Retinal pigment epithelial cell (primary cell): Measurements from ENCODE around the gene KCNAB1.
A peak's percentile ranks its signal among the peaks of the same experiment; 100 is the strongest.

Source experiments
- DNase-seq: peaks from one replicate; pipeline ENCODE4 v3.0.0-alpha.2; 2010; ENCODE audit warnings: low read depth
- H3K4me3 ChIP-seq: 2 replicates; pipeline ENCODE4 v1.5.1; 2011; ENCODE audit warnings: mild to moderate bottlenecking, low read length, control low read depth, moderate library complexity
- TF ChIP-seq, protein P1 (sequence below): conservative IDR thresholded peaks from 2 replicates; pipeline ENCODE4 v1.5.1; 2011; ENCODE audit warnings: low read depth, low read length, control low read depth, inconsistent platforms

Gene KCNAB1

DNA sequence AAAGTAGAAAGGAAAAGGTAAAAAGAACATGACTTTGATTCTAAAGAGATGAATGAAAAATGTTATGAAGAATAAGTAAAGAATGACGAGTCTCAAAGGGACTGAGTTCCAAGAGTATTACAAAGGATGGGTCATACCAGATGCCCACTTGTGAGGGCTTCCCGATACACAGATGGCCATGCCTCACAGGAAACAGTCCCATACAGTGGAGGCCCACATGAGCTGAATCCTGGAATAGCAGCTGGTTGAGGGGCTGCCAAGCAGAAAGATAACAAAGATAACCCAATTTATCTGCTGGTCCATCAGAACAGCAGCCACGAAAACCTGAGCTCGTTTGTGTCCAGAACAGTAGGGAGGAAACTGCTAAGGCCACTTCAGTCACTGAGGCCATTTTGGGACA is 430.9 kb downstream of the KCNAB1 start:
- H3K4me3 ChIP-seq = no peak overlapping the region
- TF ChIP-seq, protein P1, sequence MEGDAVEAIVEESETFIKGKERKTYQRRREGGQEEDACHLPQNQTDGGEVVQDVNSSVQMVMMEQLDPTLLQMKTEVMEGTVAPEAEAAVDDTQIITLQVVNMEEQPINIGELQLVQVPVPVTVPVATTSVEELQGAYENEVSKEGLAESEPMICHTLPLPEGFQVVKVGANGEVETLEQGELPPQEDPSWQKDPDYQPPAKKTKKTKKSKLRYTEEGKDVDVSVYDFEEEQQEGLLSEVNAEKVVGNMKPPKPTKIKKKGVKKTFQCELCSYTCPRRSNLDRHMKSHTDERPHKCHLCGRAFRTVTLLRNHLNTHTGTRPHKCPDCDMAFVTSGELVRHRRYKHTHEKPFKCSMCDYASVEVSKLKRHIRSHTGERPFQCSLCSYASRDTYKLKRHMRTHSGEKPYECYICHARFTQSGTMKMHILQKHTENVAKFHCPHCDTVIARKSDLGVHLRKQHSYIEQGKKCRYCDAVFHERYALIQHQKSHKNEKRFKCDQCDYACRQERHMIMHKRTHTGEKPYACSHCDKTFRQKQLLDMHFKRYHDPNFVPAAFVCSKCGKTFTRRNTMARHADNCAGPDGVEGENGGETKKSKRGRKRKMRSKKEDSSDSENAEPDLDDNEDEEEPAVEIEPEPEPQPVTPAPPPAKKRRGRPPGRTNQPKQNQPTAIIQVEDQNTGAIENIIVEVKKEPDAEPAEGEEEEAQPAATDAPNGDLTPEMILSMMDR = no peak
- no peak for DNase-seq

- TF ChIP-seq, protein P1 = no peak
- no peak overlapping the region for H3K4me3 ChIP-seq
- no peak for DNase-seq
Observed at GRCh38 chr3:156551746-156552145, 431.4 kb downstream of the KCNAB1 start.

DNA sequence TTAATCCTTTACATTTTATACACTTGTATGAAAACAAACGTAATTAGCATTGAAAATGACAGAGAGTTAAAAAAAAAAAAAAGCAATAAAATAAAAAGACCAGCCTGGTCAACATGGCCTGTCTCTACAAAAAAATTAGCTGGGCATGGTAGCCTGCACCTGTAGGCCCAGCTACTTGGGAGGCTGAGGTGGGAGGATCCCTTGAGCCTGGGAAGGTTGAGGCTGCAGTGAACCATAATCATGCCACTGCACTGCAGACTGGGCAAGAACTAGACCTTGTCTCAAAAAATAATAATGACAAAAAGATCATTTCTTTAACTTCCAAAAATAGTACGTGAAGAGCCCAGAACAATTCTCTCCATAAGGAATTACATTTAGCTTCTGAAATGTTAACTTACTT is 432.6 kb downstream of the KCNAB1 start:
- DNase-seq = no peak
- peak overlapping the region; percentile 93 for H3K4me3 ChIP-seq
- TF ChIP-seq, protein P1 = no peak

- TF ChIP-seq, protein P1 = no peak
- H3K4me3 ChIP-seq = peak overlapping the region; percentile 93
- no peak for DNase-seq
Observed at GRCh38 chr3:156553705-156554356, 433.5 kb downstream of the KCNAB1 start.

DNA sequence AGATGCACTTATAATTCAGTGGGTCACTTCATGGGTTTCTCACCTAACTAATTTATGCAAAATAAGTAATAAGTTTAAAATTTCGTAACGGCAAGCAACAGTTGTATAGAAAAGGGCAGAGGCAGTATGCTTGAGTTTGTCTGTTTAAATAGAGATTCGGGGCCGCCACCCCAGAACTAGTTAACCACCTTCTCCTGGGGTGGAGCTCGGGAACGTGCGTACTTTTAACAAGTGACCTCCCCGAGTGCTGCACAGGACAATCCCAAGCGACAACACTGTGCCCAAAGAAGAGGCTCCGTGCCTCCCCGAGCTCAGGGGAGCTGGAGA is 434.1 kb downstream of the KCNAB1 start:
- no peak for DNase-seq
- TF ChIP-seq, protein P1 = no peak
- H3K4me3 ChIP-seq = peak overlapping the region; percentile 93

GRCh38 chr3:156554842-156555687 is 434.7 kb downstream of the KCNAB1 start, which contains the start of gene SSR3:
Gene SSR3 (minus strand): TSS chr3:156555117. CDS start chr3:156555089, 28 bp downstream.
- peak; percentile 99 for DNase-seq
- TF ChIP-seq, protein P1 = no peak
- peak within 1 kb of the TSS; percentile 93 for H3K4me3 ChIP-seq
